T-cell (primary cell): ENCODE results near the gene SEMA3D. TPM values are rescaled to one million over a fixed set of nuclear protein-coding genes. Genes with fewer than 3 reads are reported as not detected.

Experiments used
- ATAC-seq, 4 experiments: fragments of 200-7000 bp in 3 of 4; fragments of 150-1000 bp in 1 of 4; cut with Tn5 transposase; replicated peaks in 1 of 4; 1 replicate in 3 of 4; 2 replicates in 1 of 4; pipeline ENCODE4 v1.10.0; 2021; ENCODE audit warnings: moderate library complexity in 3 of 4, mild to moderate bottlenecking in 2 of 4, moderate number of reproducible peaks in 1 of 4
- CTCF ChIA-PET, 2 donors: fragments of 300-600 bp; sonication (Branson Sonifier 250); formaldehyde crosslinking; loops; one replicate each; lab custom pipeline; 2022; ENCODE audit warnings: antibody characterized with exemption in 2 of 2; lab: Charles Lee
- POLR2A ChIA-PET, 2 donors: fragments of 300-600 bp; sonication (Branson Sonifier 250); formaldehyde crosslinking; loops; one replicate each; lab custom pipeline; 2022; ENCODE audit warnings: antibody characterized with exemption in 2 of 2; lab: Charles Lee
- DNase-seq, 35 experiments: peaks; one replicate each; pipeline versions ENCODE4 v3.0.0 to v3.0.0-alpha.2; 2013 to 2023
- H3K27ac ChIP-seq: one replicate; pipeline ENCODE4 v1.5.1; 2013; ENCODE audit warnings: low read length
- H3K27me3 ChIP-seq, 2 experiments: replicated peaks in 1 of 2; 1 replicate in 1 of 2; 2 replicates in 1 of 2; pipeline versions ENCODE4 v1.6.1 to v1.7.0; 2013; ENCODE audit warnings: low read length in 1 of 2, mixed read lengths in 1 of 2; ENCODE audit not compliant: control insufficient read depth in 2 of 2, insufficient read depth in 2 of 2; ENCODE audit errors: extremely low read depth in 1 of 2
- H3K36me3 ChIP-seq, 2 donors: 1 replicate in 1 of 2; 2 replicates in 1 of 2; pipeline versions ENCODE4 v1.6.1 to v1.7.0; 2013; ENCODE audit warnings: low read length in 1 of 2; ENCODE audit not compliant: control insufficient read depth in 2 of 2, insufficient read depth in 1 of 2; ENCODE audit errors: extremely low read depth in 1 of 2
- H3K4me1 ChIP-seq, 2 experiments: 1 replicate in 1 of 2; 2 replicates in 1 of 2; pipeline versions ENCODE4 v1.6.1 to v1.7.0; 2013; ENCODE audit warnings: low read length in 2 of 2, mixed read lengths in 1 of 2; ENCODE audit not compliant: insufficient read depth in 2 of 2, control insufficient read depth in 1 of 2; ENCODE audit errors: extremely low read depth in 1 of 2
- H3K4me3 ChIP-seq, 2 donors: 1 replicate in 1 of 2; 2 replicates in 1 of 2; pipeline versions ENCODE4 v1.5.1 to v1.7.0; 2013; ENCODE audit warnings: mild to moderate bottlenecking in 2 of 2, low read length in 1 of 2, moderate library complexity in 1 of 2; ENCODE audit not compliant: control insufficient read depth in 1 of 2; ENCODE audit errors: extremely low read depth in 1 of 2
- H3K9me3 ChIP-seq: 2 replicates; pipeline ENCODE4 v1.7.0; 2013
- H3K27ac Mint-ChIP-seq, 2 donors: one replicate each; pipeline ENCODE4 v1.8.0; 2020 to 2021; ENCODE audit warnings: mild to moderate bottlenecking in 2 of 2, mixed read lengths in 2 of 2
- H3K27me3 Mint-ChIP-seq, 2 donors: one replicate each; pipeline ENCODE4 v1.8.0; 2021 to 2022; ENCODE audit warnings: mixed read lengths in 2 of 2
- H3K36me3 Mint-ChIP-seq: one replicate; pipeline ENCODE4 v1.8.0; 2021; ENCODE audit warnings: mixed read lengths
- H3K4me1 Mint-ChIP-seq, 3 donors: one replicate each; pipeline ENCODE4 v1.8.0; 2020 to 2022; ENCODE audit warnings: mixed read lengths in 3 of 3, mild to moderate bottlenecking in 1 of 3
- H3K4me3 Mint-ChIP-seq, 3 donors: one replicate each; pipeline ENCODE4 v1.8.0; 2020 to 2022; ENCODE audit warnings: mild to moderate bottlenecking in 3 of 3, mixed read lengths in 3 of 3, moderate library complexity in 3 of 3
- H3K9me3 Mint-ChIP-seq, 3 donors: one replicate each; pipeline ENCODE4 v1.8.0; 2020 to 2022; ENCODE audit warnings: mixed read lengths in 3 of 3
- WGBS: methylation state at CpG from one replicate; pipeline ENCODE4 v1.1.5; 2013; ENCODE audit warnings: missing lambda C conversion rate; ENCODE audit not compliant: insufficient coverage; 5-methylcytosine and 5-hydroxymethylcytosine counted together
- total RNA-seq, 35 experiments: library from RNA in 6 of 35; stranded (reverse) in 6 of 35; fragments of 120-200 nt in 1 of 35; gene quantifications; one replicate each; pipeline versions ENCODE4 v1.2.1 to v1.2.4 and lab custom pipeline; 2013 to 2026

SEMA3D gene
- total RNA-seq, 5 donors from 2014 or later (not counting 1 experiment from before 2014, with no cell fraction given) = 0.29 TPM; not detected in 4

- WGBS = no CpG with 5 or more reads among the region's 4 CpGs
These were observed 61.7 kb downstream of the SEMA3D start for GRCh38 chr7:85125176-85125575.

GRCh38 chr7:85119934-85120333, 66.9 kb downstream of the SEMA3D start:
- Histone ChIP-seq H3K36me3 (no peaks in the 10 kb centered on the region), H3K27me3 (no peaks in the 10 kb centered on the region), H3K4me1 (no peaks in the 10 kb centered on the region), H3K9me3 (no peaks in the 10 kb centered on the region), H3K4me3 (no peak overlapping the region), H3K27ac (no peak overlapping the region)
- DNase-seq = no peak
- CTCF ChIA-PET = interaction anchor here in 1 of 2 donors (0.6 to 0.7 kb wide), 3 partner anchors 13 to 534 kb away, joined by 3 to 6 read pairs (median 5); no protein-coding TSS in a partner anchor
- Mint-ChIP-seq H3K4me1 (no peaks in the 10 kb centered on the region), H3K27me3 (no peaks in the 10 kb centered on the region), H3K36me3 (no peaks in the 10 kb centered on the region), H3K4me3 (no peak overlapping the region), H3K9me3 (peaks cover 0 to 3% (median 0%) of the 10 kb centered on the region in 3 donors), H3K27ac (no peak overlapping the region)
- ATAC-seq = no peak
- POLR2A ChIA-PET = interaction anchor here in 1 of 2 donors (0.5 kb wide), 1 partner anchor 1704 kb away, joined by 6 read pairs; no protein-coding TSS in a partner anchor
- WGBS = no CpG with 5 or more reads among the region's 3 CpGs

More at GRCh38 chr7:85125176-85125575, 61.7 kb downstream of the SEMA3D start:
- ChIA-PET POLR2A (no interaction called here), CTCF (no interaction called here)
- Histone ChIP-seq H3K27ac (no peak overlapping the region), H3K4me1 (no peaks in the 10 kb centered on the region), H3K9me3 (no peaks in the 10 kb centered on the region), H3K27me3 (no peaks in the 10 kb centered on the region), H3K4me3 (no peak overlapping the region), H3K36me3 (no peaks in the 10 kb centered on the region)
- no peaks in the 10 kb centered on the region for H3K9me3 Mint-ChIP-seq
- H3K27me3 Mint-ChIP-seq = no peaks in the 10 kb centered on the region
- no peak for ATAC-seq
- no peaks in the 10 kb centered on the region for H3K36me3 Mint-ChIP-seq
- H3K4me1 Mint-ChIP-seq = no peaks in the 10 kb centered on the region
- H3K27ac Mint-ChIP-seq = no peak overlapping the region
- no peak for DNase-seq
- no peak overlapping the region for H3K4me3 Mint-ChIP-seq

GRCh38 chr7:85115862-85116261, 71.0 kb downstream of the SEMA3D start:
- Histone ChIP-seq H3K27ac (no peak overlapping the region), H3K27me3 (no peaks in the 10 kb centered on the region), H3K4me3 (no peak overlapping the region), H3K36me3 (no peaks in the 10 kb centered on the region), H3K9me3 (no peaks in the 10 kb centered on the region), H3K4me1 (no peaks in the 10 kb centered on the region)
- no peaks in the 10 kb centered on the region for H3K27me3 Mint-ChIP-seq
- no peak for ATAC-seq
- no peak overlapping the region for H3K27ac Mint-ChIP-seq
- no peaks in the 10 kb centered on the region for H3K36me3 Mint-ChIP-seq
- POLR2A ChIA-PET = no interaction called here
- CTCF ChIA-PET = no interaction called here
- H3K4me1 Mint-ChIP-seq = no peaks in the 10 kb centered on the region
- no peak overlapping the region for H3K4me3 Mint-ChIP-seq
- no peak for DNase-seq
- peaks cover 0 to 3% (median 2%) of the 10 kb centered on the region in 3 donors for H3K9me3 Mint-ChIP-seq

- POLR2A ChIA-PET = no interaction called here
- H3K27me3 Mint-ChIP-seq = no peaks in the 10 kb centered on the region
These were observed 71.8 kb downstream of the SEMA3D start for GRCh38 chr7:85115006-85115405.

GRCh38 chr7:85114342-85114741, 72.5 kb downstream of the SEMA3D start:
- Mint-ChIP-seq H3K27ac (no peak overlapping the region), H3K4me1 (no peaks in the 10 kb centered on the region), H3K4me3 (no peak overlapping the region), H3K27me3 (no peaks in the 10 kb centered on the region), H3K36me3 (no peaks in the 10 kb centered on the region), H3K9me3 (peaks cover 0 to 2% (median 2%) of the 10 kb centered on the region in 3 donors)
- POLR2A ChIA-PET = no interaction called here
- no peaks in the 10 kb centered on the region for H3K4me1 ChIP-seq
- WGBS = 80% methylated on average over 1 of the region's 4 CpGs
- H3K36me3 ChIP-seq = no peaks in the 10 kb centered on the region
- no peak for ATAC-seq
- no peaks in the 10 kb centered on the region for H3K27me3 ChIP-seq
- CTCF ChIA-PET = no interaction called here
- DNase-seq = no peak
- H3K4me3 ChIP-seq = no peak overlapping the region
- H3K9me3 ChIP-seq = no peaks in the 10 kb centered on the region
- H3K27ac ChIP-seq = no peak overlapping the region

More at GRCh38 chr7:85115006-85115405, 71.8 kb downstream of the SEMA3D start:
- Mint-ChIP-seq H3K36me3 (no peaks in the 10 kb centered on the region), H3K4me3 (no peak overlapping the region), H3K9me3 (peaks cover 0 to 3% (median 2%) of the 10 kb centered on the region in 3 donors), H3K4me1 (no peaks in the 10 kb centered on the region), H3K27ac (no peak overlapping the region)
- no peaks in the 10 kb centered on the region for H3K36me3 ChIP-seq
- DNase-seq (no peak), ATAC-seq (no peak)
- no peaks in the 10 kb centered on the region for H3K9me3 ChIP-seq
- WGBS = no CpG with 5 or more reads among the region's 2 CpGs
- no peak overlapping the region for H3K4me3 ChIP-seq
- CTCF ChIA-PET = no interaction called here
- H3K27me3 ChIP-seq = no peaks in the 10 kb centered on the region
- H3K4me1 ChIP-seq = no peaks in the 10 kb centered on the region
- H3K27ac ChIP-seq = no peak overlapping the region

- no peak for ATAC-seq
- no peak for DNase-seq
- H3K27ac Mint-ChIP-seq = no peak overlapping the region
- Histone ChIP-seq H3K9me3 (no peaks in the 10 kb centered on the region), H3K27me3 (no peaks in the 10 kb centered on the region), H3K4me3 (no peak overlapping the region), H3K36me3 (no peaks in the 10 kb centered on the region), H3K4me1 (no peaks in the 10 kb centered on the region), H3K27ac (no peak overlapping the region)
- H3K4me3 Mint-ChIP-seq = no peak overlapping the region
- POLR2A ChIA-PET = no interaction called here
- WGBS = 80% methylated on average over 1 of the region's 1 CpG
- CTCF ChIA-PET = no interaction called here
- H3K27me3 Mint-ChIP-seq = no peaks in the 10 kb centered on the region
- peaks cover 0 to 2% (median 0%) of the 10 kb centered on the region in 3 donors for H3K9me3 Mint-ChIP-seq
- no peaks in the 10 kb centered on the region for H3K4me1 Mint-ChIP-seq
- no peaks in the 10 kb centered on the region for H3K36me3 Mint-ChIP-seq
These were observed 75.1 kb downstream of the SEMA3D start for GRCh38 chr7:85111761-85112160.

GRCh38 chr7:85106719-85107118, 80.1 kb downstream of the SEMA3D start:
- H3K27me3 Mint-ChIP-seq = no peaks in the 10 kb centered on the region
- no peaks in the 10 kb centered on the region for H3K9me3 ChIP-seq
- no peaks in the 10 kb centered on the region for H3K27me3 ChIP-seq
- DNase-seq = no peak
- WGBS = no CpG with 5 or more reads among the region's 5 CpGs
- no peak overlapping the region for H3K27ac Mint-ChIP-seq
- H3K4me1 Mint-ChIP-seq = no peaks in the 10 kb centered on the region
- ChIA-PET POLR2A (no interaction called here), CTCF (no interaction called here)
- no peak overlapping the region for H3K4me3 Mint-ChIP-seq
- H3K4me3 ChIP-seq = no peak overlapping the region
- no peaks in the 10 kb centered on the region for H3K36me3 Mint-ChIP-seq
- no peak for ATAC-seq
- no peaks in the 10 kb centered on the region for H3K4me1 ChIP-seq
- H3K36me3 ChIP-seq = no peaks in the 10 kb centered on the region
- H3K27ac ChIP-seq = no peak overlapping the region
- no peaks in the 10 kb centered on the region for H3K9me3 Mint-ChIP-seq
